Stimulated activated CD8-positive, alpha-beta memory T cell treated with anti-CD3 and anti-CD28 coated beads, Interleukin-15, amount 100 ng/mL, for 24 hours (primary cell): ENCODE data around the gene NOSIP.

ENCODE experiments used
- DNase-seq: peaks from one replicate; pipeline ENCODE4 v3.0.0-alpha.2; 2020; ENCODE audit warnings: low read depth

Gene NOSIP

GRCh38 chr19:49544154-49544553 is 36.2 kb downstream of the NOSIP start:
- DNase-seq, result no peak

GRCh38 chr19:49543032-49543431 is 37.3 kb downstream of the NOSIP start:
- DNase-seq, result no peak

- DNase-seq, result no peak
Measured at GRCh38 chr19:49542446-49542845, 37.9 kb downstream of the NOSIP start.

GRCh38 chr19:49541914-49542313 is 38.4 kb downstream of the NOSIP start:
- no peak for DNase-seq

- no peak for DNase-seq
Measured at GRCh38 chr19:49539192-49539952, 41.0 kb downstream of the NOSIP start.

GRCh38 chr19:49538643-49539042 is 41.7 kb downstream of the NOSIP start:
- DNase-seq, result no peak

GRCh38 chr19:49536921-49537462 is 43.4 kb downstream of the NOSIP start:
- DNase-seq, result no peak

GRCh38 chr19:49534632-49535385 is 45.5 kb downstream of the NOSIP start:
- no peak for DNase-seq

- DNase-seq, result peak; percentile 63
Measured at GRCh38 chr19:49533551-49534488, 46.5 kb downstream of the NOSIP start.

- no peak for DNase-seq
Measured at GRCh38 chr19:49530708-49531107, 49.6 kb downstream of the NOSIP start.

GRCh38 chr19:49528211-49528771 is 52.1 kb downstream of the NOSIP start:
- no peak for DNase-seq

- no peak for DNase-seq
Measured at GRCh38 chr19:49524812-49525455, 55.4 kb downstream of the NOSIP start.

GRCh38 chr19:49520705-49521319 is 59.5 kb downstream of the NOSIP start:
- DNase-seq, result no peak

GRCh38 chr19:49518033-49518432 is 62.3 kb downstream of the NOSIP start:
- no peak for DNase-seq

- no peak for DNase-seq
Measured at GRCh38 chr19:49515767-49516166, 64.6 kb downstream of the NOSIP start.

- no peak for DNase-seq
Measured at GRCh38 chr19:49514151-49514550, 66.2 kb downstream of the NOSIP start.

GRCh38 chr19:49513746-49514118 is 66.6 kb downstream of the NOSIP start:
- DNase-seq, result no peak

- DNase-seq, result no peak
Measured at GRCh38 chr19:49512970-49513745, 67.2 kb downstream of the NOSIP start.

GRCh38 chr19:49507803-49508494 is 72.4 kb downstream of the NOSIP start:
- DNase-seq, result no peak
